ENCODE results near the gene CSTPP1.
"Not testable (repeated sequence)": the region's sequence is repeated elsewhere in the genome, so short reads cannot be mapped to it uniquely, and the experiment has no call there.

Gene CSTPP1

DNA sequence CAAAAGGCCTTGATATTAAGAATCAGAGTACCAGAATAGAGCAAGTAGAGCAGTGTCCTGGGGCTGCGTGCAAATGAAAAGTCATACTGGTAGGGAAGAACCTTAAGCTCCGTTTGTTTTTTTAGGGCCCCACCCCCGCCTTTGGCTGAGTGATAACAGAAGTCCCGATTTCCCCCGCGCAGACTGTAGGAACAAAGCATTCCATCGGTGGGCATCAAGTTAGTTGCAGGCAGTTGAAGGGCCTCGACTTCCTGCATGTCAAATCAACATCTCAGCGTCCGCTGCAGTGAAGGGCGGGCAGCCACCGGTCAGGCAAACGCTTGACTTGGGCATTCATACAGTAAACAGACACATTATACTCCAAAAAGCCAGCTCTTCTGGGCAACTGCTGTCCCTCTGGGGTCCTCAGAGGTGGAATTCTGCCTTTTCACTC, 29.9 kb upstream of the CSTPP1 start:
- in situ Hi-C loops (cut with MboI; ENCODE audit: low sequenced_read_pairs), result no loop called here

DNA sequence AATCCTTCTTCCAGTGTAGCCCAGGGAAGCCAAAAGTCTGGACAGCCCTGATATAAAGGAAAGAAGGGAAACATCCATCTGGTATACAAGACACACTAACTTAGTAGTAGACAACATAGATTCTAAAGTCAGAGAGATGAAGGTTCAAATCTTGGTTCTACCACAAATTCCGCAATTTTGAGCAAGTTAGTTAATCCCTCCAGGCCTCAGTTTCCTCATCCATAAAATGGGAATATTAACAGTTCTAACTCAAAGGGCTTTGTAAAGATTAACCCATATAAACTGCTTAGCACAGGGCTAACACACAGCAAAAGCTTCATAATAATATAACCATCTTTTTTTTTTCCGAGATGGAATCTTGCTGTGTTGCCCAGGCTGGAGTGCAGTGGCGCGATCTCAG, 29.0 kb upstream of the CSTPP1 start:
- in situ Hi-C loops (cut with MboI; ENCODE audit: low sequenced_read_pairs), result no loop called here

DNA sequence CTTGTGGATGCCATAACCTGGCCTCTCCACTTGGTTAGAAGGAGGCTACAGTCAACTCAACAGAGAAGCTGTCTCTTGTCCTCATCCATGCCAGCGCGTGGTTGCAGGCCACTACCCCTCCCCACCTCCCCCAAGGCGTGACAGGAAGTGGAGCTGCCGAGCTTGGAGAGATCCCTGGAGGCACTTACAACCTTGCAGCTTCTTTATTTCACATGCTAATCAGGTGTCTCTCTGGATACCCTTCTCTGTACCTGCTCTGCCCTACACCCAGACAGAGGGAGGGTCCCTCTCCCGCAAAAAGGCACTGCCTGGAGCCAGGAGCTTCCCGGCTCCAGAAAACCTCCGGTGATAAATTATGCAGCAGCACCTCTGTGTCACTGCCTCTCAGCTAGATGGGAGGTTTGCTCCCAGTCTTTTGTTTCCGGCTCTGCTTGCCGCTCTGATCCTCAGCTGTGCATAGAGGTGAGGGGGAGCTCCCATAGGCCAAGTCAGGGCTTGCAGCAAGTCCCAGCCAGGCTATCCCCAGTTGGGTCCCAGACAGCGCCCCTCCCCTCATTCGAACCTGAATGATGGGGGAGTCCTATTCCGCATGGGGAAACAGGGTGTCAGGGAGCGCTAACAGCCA, 23.9 kb upstream of the CSTPP1 start:
- in situ Hi-C loops (cut with MboI; ENCODE audit: low sequenced_read_pairs), result no loop called here

DNA sequence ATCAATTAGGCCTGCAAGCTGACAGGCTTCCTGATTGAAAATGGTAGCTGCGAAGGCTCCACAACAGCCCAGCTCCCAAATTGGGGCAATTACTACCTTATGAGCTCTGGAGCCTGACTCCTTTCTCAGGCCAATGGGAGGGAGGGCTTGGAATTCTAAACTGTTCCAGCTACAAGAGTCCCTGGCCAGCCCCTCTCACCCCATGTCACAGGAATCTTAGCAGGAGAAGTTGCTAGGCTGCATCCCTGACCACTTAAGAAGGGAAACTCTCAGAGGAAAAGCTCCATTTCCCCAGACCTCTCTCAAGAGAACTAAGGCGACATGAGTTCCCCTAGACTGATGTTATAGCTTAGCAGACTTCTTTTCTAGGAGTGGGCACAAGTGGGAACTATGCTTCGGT, 23.1 kb upstream of the CSTPP1 start:
- in situ Hi-C loops (cut with MboI; ENCODE audit: low sequenced_read_pairs), result no loop called here

DNA sequence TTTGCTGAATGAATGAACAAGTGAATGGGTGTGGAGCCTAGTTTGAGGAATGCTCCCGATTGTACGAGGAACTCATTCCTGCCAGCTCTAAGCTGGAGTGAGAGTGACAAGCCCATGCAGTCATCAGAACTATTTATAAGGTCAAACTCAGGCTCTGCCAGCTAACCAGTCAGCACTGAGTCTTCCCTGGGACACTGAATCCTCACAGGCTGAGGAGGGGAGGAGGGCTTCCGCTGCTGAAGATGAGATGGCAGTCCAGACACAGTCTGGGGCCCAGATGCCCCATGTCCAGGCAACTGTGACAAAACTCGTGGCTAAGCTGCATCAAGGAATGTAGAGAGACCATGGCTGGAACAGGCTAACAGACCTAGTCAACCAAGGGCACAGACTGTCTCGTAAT, 22.2 kb upstream of the CSTPP1 start:
- in situ Hi-C loops (cut with MboI; ENCODE audit: low sequenced_read_pairs), result no loop called here

DNA sequence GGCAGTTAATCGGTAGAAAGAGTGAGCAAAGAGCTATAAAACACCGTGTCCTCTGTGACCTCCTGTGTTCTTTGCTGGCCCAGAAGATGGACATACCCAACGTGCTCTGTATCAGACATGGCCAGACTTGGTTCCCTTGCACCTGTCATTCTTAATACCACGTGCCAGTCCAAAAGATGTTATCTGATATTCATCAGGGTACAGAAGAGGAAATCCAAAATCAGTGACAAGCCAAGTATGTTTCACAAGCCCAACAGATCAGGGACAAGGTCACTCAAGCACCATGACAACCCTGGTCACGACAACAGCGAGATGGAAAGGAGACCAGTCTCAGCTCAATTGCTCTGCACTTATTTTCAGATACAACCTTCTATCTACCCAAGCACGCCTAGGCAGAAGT, 21.7 kb upstream of the CSTPP1 start:
- in situ Hi-C loops (cut with MboI; ENCODE audit: low sequenced_read_pairs), result no loop called here

DNA sequence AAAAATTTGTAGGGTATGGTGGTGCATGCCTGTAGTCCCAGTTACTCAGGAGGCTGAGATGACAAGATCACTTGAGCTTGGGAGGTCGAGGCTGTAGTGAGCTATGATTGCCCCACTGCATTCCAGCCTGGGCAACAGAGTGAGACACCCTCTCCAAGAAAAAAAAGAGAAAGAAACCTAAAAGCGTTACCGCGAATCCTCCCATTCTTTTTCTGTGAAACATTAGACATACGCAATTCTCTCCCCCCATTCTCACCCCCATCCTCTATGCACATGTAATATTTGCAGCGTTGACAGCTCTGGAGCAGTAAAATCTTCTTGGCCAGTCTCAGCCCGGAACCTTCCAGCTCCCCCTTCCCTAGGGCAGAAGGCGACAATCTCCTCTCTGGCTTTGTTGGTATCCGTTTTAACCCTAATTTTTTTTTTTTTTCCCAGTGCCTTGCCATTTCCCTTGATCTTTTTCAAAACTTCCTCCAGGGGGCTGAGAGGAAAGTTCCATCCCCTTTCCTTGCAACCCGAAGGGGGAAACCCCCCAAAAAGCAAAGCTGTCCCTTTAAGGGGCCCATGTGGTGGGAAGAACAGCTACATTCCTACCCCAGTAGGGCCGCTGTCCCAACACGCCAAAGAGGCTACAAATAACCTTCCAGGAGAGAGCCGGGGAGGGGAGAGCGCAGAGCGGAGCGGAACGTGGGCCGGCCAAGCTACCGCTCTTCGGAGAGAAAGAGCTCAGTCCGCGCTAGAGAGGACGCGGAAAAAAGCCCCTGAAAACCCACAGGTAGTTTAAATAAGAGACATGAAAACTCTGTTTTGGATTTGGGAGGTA, 20.1 kb upstream of the CSTPP1 start:
- in situ Hi-C loops (cut with MboI; ENCODE audit: low sequenced_read_pairs), result no loop called here

DNA sequence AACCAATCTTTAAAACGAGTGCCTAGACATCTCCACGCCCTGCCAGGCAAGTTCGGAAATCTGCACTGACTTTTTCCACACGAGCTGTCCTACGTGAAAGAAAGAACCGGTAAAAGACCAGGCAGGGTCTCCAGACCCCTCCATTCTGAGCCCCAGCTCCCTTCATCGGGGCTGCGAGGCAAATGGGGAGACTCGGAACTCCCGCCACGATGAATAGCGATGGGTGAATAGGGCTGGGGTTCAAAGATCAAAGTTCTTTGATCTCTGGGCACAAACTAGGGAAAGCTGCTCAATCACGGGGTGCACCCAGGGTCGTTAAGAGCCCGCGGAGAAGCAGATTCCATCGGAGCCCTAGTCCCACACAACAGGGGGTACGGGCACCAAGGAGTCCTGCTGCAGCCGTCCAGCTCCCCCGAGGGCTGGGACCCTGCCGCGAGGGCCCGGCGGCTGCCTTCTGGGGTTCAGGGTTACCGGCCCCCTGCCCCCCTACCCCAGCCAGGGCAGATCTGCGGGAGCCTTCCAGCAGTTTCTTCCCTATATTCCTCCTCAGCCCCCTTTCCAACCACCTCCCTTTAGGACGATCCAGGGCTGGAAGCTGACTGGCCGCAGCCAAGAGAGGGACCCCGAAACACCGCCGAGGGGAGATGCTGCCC, 19.3 kb upstream of the CSTPP1 start:
- in situ Hi-C loops (cut with MboI; ENCODE audit: low sequenced_read_pairs), result no loop called here

DNA sequence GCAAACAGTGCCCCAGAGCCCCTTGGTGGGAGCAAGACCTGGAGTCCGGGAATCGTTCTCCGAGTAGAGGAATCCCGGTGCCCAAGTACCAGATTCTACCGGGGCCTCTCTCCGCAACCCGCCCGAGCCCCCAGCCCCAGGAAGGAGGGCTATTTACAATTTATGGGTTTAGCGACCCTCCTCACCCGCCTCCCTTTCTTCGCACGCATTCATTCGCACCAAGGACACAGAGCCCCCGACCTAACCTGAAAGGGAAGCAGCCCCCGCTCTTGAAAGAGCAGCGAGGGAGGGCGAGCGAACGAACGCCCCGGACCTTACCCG, 18.8 kb upstream of the CSTPP1 start:
- in situ Hi-C loops (cut with MboI; ENCODE audit: low sequenced_read_pairs), result no loop called here

DNA sequence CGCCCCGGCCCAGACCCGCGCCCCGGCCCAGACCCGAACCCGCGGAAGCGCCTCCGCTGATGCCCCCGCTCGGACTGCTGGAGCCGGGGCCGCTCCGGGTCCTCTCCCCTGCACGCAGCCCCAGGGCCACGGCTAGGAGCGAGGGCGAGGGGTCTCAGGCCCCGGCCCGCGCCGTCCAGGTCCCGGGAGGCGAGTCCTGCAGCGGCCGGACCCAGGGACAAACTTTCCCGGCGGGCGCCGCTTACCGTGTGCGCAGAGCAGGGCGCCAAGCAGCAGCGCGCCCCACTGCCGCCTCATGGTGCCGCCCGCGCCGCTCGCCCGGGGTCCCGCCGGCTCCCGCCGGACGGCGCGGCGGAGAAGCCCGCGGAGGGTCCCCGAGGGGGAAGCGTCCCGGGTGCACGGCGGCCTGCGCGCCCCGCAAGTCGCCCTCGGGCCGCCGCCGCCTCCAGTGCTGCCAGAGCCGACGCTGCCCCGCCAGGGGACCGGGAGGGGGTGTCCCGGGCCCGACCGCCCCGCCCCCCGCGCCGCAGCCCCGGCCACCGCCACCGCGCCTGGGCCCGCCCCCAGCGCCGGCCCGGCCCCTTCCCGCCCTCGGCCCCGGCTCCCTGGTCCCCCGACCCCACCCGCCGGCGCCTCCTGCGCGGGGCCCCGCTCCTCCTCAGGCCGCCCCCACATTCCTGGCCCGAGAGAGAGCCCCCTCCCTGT, 18.3 kb upstream of the CSTPP1 start, which contains the start of gene LRP4:
TSS of gene LRP4 (minus strand) at position 468 of the 705 bp plus-strand sequence. CDS start at position 297, 171 bp downstream.
- in situ Hi-C loops (cut with MboI; ENCODE audit: low sequenced_read_pairs), result no loop called here

DNA sequence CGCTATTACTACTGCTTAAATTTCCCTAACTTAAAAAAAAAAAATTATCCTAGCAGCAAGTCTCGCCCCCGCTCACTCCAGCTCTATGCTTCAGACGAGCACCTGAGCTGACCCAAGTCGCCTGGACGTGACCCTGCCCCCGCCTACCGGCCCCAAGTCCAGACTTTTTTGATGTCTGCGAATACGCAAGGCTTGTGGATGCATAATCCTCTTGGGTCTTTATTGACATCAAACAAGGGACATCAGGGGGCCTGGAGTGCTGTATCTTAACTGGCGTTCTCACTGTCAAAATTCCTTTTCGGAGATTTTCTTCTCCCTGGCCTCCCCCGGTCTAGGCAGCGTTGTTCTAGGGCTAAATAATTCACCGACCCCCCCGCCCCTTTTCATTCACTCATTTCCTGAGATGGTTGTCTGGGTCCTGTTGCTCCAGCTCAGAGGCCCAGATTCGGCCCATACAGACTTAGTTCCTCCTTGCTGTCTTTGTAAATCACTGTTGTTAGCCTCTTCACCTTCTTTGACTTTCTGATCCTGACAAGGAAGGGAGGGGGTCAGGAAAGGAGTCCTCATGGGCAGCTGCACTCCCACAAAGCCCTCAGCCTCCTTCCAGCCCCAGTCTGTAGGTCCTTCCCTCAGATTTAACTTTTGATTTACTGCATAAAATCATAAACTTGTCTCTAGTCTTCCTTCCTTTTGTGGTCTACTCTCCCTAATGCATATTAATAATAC, 17.6 kb upstream of the CSTPP1 start:
- in situ Hi-C loops (cut with MboI; ENCODE audit: low sequenced_read_pairs), result no loop called here

DNA sequence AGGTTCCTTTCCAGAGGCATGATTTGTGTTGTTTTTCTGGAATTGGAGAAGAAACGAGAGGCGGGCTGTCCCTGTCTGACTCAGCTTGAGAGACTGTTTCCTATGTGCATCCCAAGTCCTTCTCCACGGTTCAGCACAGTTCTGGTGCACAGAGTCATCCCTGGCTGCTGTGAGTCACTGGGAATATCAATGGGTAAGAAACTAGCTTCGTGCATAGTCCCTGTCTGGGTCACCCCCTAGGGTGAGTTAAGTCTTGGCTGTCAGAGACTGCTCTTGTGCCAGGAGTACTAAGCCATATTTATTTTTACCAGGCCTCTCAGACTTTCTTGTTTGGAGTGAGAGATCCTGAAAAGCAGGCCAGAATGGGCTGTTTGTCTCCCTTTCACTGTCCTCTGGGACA, 15.8 kb upstream of the CSTPP1 start:
- in situ Hi-C loops (cut with MboI; ENCODE audit: low sequenced_read_pairs), result no loop called here

DNA sequence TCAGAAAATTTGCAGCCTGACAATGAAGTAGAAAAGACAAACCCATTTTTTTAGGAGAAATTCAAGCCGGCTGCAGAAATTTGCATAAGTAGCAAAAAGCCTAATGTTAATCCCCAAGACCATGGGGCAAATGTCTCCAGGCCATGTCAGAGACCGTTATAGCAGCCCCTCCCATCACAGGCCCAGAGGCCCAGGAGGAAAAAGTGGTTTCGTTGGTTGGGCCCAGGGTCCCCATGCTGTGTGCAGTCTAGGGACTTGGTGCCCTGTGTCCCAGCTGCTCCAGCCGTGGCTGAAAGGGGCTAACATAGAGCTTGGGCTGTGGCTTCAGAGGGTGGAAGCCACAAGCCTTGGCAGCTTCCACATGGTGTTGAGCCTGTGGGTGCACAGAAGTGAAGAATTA, 8.6 kb upstream of the CSTPP1 start:
- in situ Hi-C loops (cut with MboI; ENCODE audit: low sequenced_read_pairs), result not testable (repeated sequence)

DNA sequence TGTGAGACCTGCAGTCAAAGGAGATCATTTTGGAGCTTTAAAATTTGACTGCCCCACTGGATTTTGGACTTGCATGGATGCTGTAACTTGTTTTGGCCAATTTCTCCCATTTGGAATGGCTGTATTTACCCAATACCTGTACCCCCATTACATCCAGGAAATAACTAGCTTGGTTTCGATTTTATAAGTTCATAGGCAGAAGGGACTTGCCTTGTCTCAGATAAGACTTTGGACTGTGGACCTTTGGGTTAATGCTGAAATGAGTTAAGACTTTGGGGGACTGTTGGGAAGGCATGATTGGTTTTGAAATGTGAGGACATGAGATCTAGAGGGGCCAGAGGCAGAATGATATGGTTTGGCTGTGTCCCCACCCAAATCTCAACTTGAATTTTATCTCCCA, 7.9 kb upstream of the CSTPP1 start:
- in situ Hi-C loops (cut with MboI; ENCODE audit: low sequenced_read_pairs), result not testable (repeated sequence)

DNA sequence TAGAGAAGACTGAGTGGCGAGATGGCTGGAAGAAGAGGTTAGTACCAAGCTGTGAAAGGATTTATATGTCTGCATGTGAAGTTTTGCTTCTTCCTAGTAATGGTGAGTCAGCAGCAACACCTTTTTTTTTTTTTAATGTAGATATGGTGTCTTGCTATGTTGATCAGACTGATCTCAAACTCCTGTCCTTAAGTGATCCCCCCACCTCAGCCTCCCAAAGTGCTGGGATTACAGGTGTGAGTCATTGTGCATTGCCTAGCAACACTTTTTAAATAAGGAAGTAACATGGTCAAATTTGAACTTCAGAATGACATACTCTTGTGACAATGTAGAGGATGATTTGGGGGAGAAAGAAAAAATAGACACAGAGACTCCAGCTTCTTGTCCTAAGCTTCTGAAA, 6.5 kb upstream of the CSTPP1 start:
- in situ Hi-C loops (cut with MboI; ENCODE audit: low sequenced_read_pairs), result no loop called here

DNA sequence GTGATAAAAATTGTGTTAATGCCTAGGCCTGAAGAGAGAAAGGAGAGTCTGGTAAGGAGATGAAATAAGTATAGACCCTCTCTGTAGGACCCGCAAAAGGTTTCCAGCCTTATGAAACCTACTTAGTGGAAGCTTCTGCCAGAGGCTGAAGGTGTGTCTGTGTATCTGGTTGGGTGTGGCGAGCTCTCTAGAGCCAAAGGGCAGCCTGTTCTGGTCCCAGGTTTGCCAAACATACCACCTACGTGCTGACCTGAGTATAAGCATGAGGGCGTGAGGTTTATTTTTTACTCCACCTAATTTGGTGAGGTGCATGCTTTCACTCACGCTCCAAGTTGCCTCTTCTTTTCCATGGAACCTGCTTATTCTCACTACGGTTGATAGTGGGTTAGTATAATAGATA, 5.6 kb downstream of the CSTPP1 start:
- in situ Hi-C loops (cut with MboI; ENCODE audit: low sequenced_read_pairs), result no loop called here

DNA sequence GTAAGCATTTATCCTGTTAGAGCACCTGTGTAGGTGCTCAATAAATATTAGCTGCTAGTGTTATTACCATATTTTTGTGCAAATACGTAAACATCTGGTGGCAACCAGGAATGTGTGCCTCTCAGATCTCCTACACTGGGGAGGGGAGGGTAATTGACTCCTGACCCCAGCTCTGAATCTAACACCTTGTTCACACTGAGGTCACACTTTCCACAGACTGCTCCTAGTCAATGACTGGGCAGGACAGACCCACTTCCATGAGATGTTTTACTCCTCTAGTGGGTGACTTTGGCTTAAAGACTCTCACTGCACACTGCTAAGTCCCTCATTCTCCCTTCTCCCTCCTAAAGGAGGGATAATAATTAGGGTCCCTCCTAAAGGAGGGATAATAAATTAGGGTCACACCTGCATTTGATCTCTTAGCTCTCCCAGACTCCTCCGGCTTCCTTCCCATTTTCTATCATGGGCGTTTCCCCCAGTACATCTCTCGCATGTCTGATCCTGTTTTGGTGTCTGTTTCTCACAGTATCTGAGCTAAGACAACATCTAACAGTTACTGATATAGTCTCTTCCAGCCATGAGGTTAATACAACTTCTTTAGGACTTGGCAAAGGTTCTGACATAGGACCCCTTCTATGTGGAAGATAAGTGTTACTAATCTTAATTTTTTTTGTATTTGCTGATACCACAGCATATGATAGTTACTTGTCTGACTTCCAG, 8.0 kb downstream of the CSTPP1 start:
- in situ Hi-C loops (cut with MboI; ENCODE audit: low sequenced_read_pairs), result no loop called here

DNA sequence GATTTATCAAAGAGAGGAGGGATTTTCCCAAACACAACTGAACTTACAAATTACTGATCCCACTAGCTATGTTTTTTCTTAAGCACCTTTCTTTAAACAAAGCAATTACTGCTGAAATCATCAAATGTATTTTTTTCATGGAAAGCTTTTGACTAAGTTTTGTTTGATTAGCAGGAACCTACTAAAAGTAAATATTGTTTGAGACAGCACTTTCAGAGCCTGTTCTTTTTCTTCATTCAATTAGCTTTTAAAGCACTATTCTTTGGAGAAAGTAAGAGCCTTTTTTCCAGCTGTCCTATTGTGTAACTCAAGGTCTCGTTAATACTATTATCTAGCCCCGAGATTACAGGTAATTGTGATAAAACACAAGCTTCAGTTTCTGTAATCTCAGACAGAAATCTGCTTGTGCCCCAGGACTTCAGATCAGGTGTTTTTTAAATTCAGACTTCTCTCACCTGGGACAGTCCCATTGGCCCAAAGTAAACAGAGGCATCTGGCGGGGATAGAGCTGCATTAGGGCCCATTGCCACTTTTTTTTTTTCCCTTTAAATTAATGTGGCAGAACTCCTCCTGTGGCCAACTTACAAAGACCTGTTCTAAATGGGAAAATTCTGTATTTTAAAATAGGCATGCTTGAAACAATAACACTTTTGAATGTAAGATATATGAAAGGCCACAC, 11.0 kb downstream of the CSTPP1 start:
- in situ Hi-C loops (cut with MboI; ENCODE audit: low sequenced_read_pairs), result no loop called here

DNA sequence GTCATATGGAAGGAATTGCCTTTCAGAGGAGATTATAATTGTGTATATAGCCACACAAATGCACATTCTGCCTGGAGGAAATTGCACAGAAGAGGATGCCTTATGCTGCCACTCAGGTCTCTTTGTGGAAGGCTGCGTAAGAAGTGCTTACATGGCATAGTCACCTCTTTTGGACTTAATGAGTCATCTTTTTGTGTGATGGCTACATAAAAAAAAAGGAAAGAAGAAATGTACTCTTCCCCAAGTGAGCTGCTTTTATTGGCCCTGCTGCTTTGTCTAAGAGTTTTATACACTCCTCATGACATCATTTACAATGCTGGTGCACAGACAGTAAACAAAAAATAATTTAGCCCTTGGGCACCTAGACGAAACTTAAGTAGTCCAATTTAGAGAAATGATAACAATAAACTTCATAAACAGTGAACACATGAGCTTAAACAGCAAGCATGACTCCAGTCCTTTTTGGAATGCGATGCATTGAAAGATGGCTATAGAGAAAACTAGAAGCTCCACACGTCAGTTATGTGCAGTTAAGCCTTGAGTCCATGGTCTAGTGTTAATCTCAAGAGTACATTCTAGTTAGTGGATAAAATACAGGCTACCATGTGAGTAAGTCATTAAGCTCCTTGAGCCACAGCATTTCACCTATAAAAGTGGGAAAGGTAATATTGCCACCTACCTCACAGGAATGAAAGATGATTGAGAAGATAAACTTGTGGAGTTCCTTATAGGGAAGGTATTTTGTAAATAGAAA, 12.0 kb downstream of the CSTPP1 start:
- in situ Hi-C loops (cut with MboI; ENCODE audit: low sequenced_read_pairs), result no loop called here

Data from HL-60/S4 treated with retinoic acid at 250 ng/mL for 4 days and 3 days (cell line).